Astrocyte of the spinal cord (primary cell): Measurements from ENCODE around the gene SETDB2.

ENCODE experiments used
- DNase-seq: peaks from one replicate; pipeline ENCODE4 v3.0.0; 2011; ENCODE audit warnings: low read depth, low spot score
- H3K4me3 ChIP-seq: 2 replicates; pipeline ENCODE4 v1.5.1; 2011; ENCODE audit warnings: low read depth, mild to moderate bottlenecking, low read length, moderate library complexity
- in situ Hi-C: cut with HindIII; loops from 2 replicates; pipeline ENCODE4 v1.10.0; 2017; ENCODE audit warnings: low sequenced_read_pairs
- TF ChIP-seq, protein P1 (sequence below): IDR thresholded peaks from 2 replicates; pipeline ENCODE4 v1.5.1; 2012; ENCODE audit warnings: low read depth, mild to moderate bottlenecking, low read length, inconsistent platforms

The SETDB2 gene

GRCh38 chr13:49404703-49405020 is 39.4 kb upstream of the SETDB2 start:
- in situ Hi-C loops, result no loop called here
- no peak for DNase-seq
- H3K4me3 ChIP-seq, result no peak overlapping the region
- TF ChIP-seq, protein P1, sequence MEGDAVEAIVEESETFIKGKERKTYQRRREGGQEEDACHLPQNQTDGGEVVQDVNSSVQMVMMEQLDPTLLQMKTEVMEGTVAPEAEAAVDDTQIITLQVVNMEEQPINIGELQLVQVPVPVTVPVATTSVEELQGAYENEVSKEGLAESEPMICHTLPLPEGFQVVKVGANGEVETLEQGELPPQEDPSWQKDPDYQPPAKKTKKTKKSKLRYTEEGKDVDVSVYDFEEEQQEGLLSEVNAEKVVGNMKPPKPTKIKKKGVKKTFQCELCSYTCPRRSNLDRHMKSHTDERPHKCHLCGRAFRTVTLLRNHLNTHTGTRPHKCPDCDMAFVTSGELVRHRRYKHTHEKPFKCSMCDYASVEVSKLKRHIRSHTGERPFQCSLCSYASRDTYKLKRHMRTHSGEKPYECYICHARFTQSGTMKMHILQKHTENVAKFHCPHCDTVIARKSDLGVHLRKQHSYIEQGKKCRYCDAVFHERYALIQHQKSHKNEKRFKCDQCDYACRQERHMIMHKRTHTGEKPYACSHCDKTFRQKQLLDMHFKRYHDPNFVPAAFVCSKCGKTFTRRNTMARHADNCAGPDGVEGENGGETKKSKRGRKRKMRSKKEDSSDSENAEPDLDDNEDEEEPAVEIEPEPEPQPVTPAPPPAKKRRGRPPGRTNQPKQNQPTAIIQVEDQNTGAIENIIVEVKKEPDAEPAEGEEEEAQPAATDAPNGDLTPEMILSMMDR, result no peak

- DNase-seq, result no peak
Measured at GRCh38 chr13:49407068-49407467, 37.0 kb upstream of the SETDB2 start.

DNA sequence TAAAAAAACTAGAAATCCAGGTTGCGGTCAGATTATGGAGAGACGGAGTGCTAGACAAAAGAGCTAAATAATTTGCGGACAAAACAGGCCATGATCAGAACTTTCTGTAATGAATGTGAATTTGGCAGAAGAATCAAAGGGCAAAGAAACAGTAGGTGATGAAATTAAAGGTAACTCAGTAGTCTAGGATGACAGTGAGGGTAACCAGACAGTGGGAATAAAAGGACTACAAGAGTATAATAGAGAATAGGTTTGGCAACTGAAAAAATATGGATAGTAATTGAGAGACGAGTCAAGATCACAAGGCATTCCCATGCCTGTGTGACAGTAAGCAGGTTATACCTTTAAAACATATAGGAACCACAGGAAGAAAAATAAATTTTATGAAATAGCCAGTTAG is 36.1 kb upstream of the SETDB2 start:
- in situ Hi-C loops, result no loop called here
- no peak overlapping the region for H3K4me3 ChIP-seq
- no peak for DNase-seq
- TF ChIP-seq, protein P1, result no peak

More at GRCh38 chr13:49407068-49407467, 37.0 kb upstream of the SETDB2 start:
- H3K4me3 ChIP-seq, result no peak overlapping the region
- TF ChIP-seq, protein P1, result no peak
- in situ Hi-C loops, result no loop called here

- in situ Hi-C loops, result no loop called here
- DNase-seq, result no peak
- TF ChIP-seq, protein P1, result no peak
- no peak overlapping the region for H3K4me3 ChIP-seq
Measured at GRCh38 chr13:49409008-49409407, 35.1 kb upstream of the SETDB2 start.

DNA sequence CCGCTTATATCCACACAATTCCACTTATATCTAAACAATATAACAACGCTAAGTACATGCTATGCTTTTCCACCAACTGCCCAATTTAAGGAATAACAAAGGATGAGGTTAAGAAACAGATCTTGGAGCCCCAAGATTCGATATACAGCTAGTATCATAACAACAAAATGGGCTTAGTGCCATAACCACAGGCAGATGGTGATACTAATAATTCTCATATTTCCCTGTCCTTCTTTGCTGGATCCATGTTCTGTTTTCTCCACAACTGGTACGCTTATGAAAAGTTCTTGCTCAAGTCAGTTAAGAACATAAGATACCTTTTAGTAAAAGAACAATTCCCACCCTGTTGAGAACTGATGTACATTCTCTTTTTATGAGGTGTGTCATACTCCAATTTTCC is 34.1 kb upstream of the SETDB2 start:
- H3K4me3 ChIP-seq, result no peak overlapping the region
- in situ Hi-C loops, result no loop called here
- DNase-seq, result no peak
- TF ChIP-seq, protein P1, result no peak

GRCh38 chr13:49410477-49410876 is 33.6 kb upstream of the SETDB2 start:
- H3K4me3 ChIP-seq, result no peak overlapping the region
- TF ChIP-seq, protein P1, result no peak
- no peak for DNase-seq
- in situ Hi-C loops, result no loop called here

GRCh38 chr13:49411353-49411752 is 32.7 kb upstream of the SETDB2 start:
- no peak overlapping the region for H3K4me3 ChIP-seq
- no peak for DNase-seq
- TF ChIP-seq, protein P1, result no peak
- in situ Hi-C loops, result no loop called here
